GM23338 (cell line): ENCODE data around the gene STX16.

Experiments
- EZH2 ChIP-seq: fragments of 200-600 bp; sonication (generic); IDR thresholded peaks from one replicate; pipeline ENCODE4 v1.8.0; 2017; ENCODE audit warnings: antibody characterized with exemption, mild to moderate bottlenecking, low read depth; ENCODE audit not compliant: unreplicated experiment
- EZH2phosphoT487 ChIP-seq: fragments of 200-600 bp; sonication (generic); IDR thresholded peaks from one replicate; pipeline ENCODE4 v1.8.1; 2018; ENCODE audit warnings: antibody characterized with exemption; ENCODE audit not compliant: unreplicated experiment
- POLR2AphosphoS5 ChIP-seq: IDR thresholded peaks from 2 replicates; pipeline ENCODE4 v1.6.1; 2016; ENCODE audit warnings: antibody characterized with exemption, low read depth
- STAT1 ChIP-seq: IDR thresholded peaks from one replicate; pipeline ENCODE4 v1.6.1; 2016; ENCODE audit warnings: antibody characterized with exemption; ENCODE audit not compliant: unreplicated experiment
- ZNF331 ChIP-seq: fragments of 250-450 bp; sonication (Bioruptor Pico); IDR thresholded peaks from 2 replicates; pipeline ENCODE4 v1.5.0; 2020; ENCODE audit warnings: low read depth, mild to moderate bottlenecking, moderate library complexity
- TF ChIP-seq, protein P1 (sequence below), 2 experiments: fragments of 200-600 bp in 1 of 2; sonication (generic) in 1 of 2; conservative IDR thresholded peaks; 2 replicates each; pipeline versions ENCODE4 v1.5.1 to v1.6.1; 2016 to 2017; ENCODE audit warnings: antibody characterized with exemption in 2 of 2, low read depth in 2 of 2, mild to moderate bottlenecking in 2 of 2, moderate library complexity in 1 of 2
- TF ChIP-seq, protein P2 (sequence below): IDR thresholded peaks from one replicate; pipeline ENCODE4 v1.6.1; 2018; ENCODE audit warnings: antibody characterized with exemption; ENCODE audit not compliant: unreplicated experiment

- TF ChIP-seq, protein P1, sequence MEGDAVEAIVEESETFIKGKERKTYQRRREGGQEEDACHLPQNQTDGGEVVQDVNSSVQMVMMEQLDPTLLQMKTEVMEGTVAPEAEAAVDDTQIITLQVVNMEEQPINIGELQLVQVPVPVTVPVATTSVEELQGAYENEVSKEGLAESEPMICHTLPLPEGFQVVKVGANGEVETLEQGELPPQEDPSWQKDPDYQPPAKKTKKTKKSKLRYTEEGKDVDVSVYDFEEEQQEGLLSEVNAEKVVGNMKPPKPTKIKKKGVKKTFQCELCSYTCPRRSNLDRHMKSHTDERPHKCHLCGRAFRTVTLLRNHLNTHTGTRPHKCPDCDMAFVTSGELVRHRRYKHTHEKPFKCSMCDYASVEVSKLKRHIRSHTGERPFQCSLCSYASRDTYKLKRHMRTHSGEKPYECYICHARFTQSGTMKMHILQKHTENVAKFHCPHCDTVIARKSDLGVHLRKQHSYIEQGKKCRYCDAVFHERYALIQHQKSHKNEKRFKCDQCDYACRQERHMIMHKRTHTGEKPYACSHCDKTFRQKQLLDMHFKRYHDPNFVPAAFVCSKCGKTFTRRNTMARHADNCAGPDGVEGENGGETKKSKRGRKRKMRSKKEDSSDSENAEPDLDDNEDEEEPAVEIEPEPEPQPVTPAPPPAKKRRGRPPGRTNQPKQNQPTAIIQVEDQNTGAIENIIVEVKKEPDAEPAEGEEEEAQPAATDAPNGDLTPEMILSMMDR (conservative IDR thresholded peaks at IDR 0.05; ENCODE audit: low read depth in 2 of 2) = no peak
- no peak for TF ChIP-seq STAT1
- TF ChIP-seq ZNF331 = no peak
- TF ChIP-seq POLR2AphosphoS5 = no peak
- no peak for TF ChIP-seq EZH2
- TF ChIP-seq, protein P2, sequence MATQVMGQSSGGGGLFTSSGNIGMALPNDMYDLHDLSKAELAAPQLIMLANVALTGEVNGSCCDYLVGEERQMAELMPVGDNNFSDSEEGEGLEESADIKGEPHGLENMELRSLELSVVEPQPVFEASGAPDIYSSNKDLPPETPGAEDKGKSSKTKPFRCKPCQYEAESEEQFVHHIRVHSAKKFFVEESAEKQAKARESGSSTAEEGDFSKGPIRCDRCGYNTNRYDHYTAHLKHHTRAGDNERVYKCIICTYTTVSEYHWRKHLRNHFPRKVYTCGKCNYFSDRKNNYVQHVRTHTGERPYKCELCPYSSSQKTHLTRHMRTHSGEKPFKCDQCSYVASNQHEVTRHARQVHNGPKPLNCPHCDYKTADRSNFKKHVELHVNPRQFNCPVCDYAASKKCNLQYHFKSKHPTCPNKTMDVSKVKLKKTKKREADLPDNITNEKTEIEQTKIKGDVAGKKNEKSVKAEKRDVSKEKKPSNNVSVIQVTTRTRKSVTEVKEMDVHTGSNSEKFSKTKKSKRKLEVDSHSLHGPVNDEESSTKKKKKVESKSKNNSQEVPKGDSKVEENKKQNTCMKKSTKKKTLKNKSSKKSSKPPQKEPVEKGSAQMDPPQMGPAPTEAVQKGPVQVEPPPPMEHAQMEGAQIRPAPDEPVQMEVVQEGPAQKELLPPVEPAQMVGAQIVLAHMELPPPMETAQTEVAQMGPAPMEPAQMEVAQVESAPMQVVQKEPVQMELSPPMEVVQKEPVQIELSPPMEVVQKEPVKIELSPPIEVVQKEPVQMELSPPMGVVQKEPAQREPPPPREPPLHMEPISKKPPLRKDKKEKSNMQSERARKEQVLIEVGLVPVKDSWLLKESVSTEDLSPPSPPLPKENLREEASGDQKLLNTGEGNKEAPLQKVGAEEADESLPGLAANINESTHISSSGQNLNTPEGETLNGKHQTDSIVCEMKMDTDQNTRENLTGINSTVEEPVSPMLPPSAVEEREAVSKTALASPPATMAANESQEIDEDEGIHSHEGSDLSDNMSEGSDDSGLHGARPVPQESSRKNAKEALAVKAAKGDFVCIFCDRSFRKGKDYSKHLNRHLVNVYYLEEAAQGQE = no peak
- no peak for TF ChIP-seq EZH2phosphoT487
Observed at GRCh38 chr20:58654337-58654736, 3.3 kb downstream of the STX16 start.
